CMK (cell line): ENCODE measurements around the gene PLEKHD1.

Experiments used
- DNase-seq: peaks from one replicate; pipeline ENCODE4 v3.0.0-alpha.2; 2010; ENCODE audit warnings: low read depth

PLEKHD1 gene

GRCh38 chr14:69547701-69548348 lies 63.3 kb downstream of the PLEKHD1 start:
- DNase-seq: no peak

GRCh38 chr14:69548566-69548965 lies 64.0 kb downstream of the PLEKHD1 start:
- DNase-seq: no peak

- no peak for DNase-seq
Measured at GRCh38 chr14:69551511-69551910, 67.0 kb downstream of the PLEKHD1 start.

- no peak for DNase-seq
Measured at GRCh38 chr14:69553252-69553651, 68.7 kb downstream of the PLEKHD1 start.

GRCh38 chr14:69554500-69554899 lies 70.0 kb downstream of the PLEKHD1 start:
- no peak for DNase-seq

- no peak for DNase-seq
Measured at GRCh38 chr14:69558774-69559173, 74.2 kb downstream of the PLEKHD1 start.

GRCh38 chr14:69559581-69560011 lies 75.1 kb downstream of the PLEKHD1 start:
- DNase-seq: no peak

- DNase-seq: no peak
Measured at GRCh38 chr14:69560826-69561225, 76.3 kb downstream of the PLEKHD1 start.

- DNase-seq: no peak
Measured at GRCh38 chr14:69561893-69562292, 77.4 kb downstream of the PLEKHD1 start.

GRCh38 chr14:69567563-69567962 lies 83.0 kb downstream of the PLEKHD1 start:
- no peak for DNase-seq

- no peak for DNase-seq
Measured at GRCh38 chr14:69569859-69570258, 85.3 kb downstream of the PLEKHD1 start.

GRCh38 chr14:69570836-69571330 lies 86.4 kb downstream of the PLEKHD1 start:
- no peak for DNase-seq

GRCh38 chr14:69571449-69572029 lies 87.0 kb downstream of the PLEKHD1 start:
- DNase-seq: no peak

GRCh38 chr14:69572030-69572840 lies 87.7 kb downstream of the PLEKHD1 start:
- DNase-seq: no peak

GRCh38 chr14:69572841-69573135 lies 88.3 kb downstream of the PLEKHD1 start:
- DNase-seq: no peak

GRCh38 chr14:69573205-69573830 lies 88.8 kb downstream of the PLEKHD1 start:
- no peak for DNase-seq

GRCh38 chr14:69573831-69574262 lies 89.3 kb downstream of the PLEKHD1 start:
- DNase-seq: no peak

GRCh38 chr14:69574263-69574953 lies 89.9 kb downstream of the PLEKHD1 start, which contains the start of gene CCDC177:
Gene CCDC177 (minus strand): TSS chr14:69574871. CDS start chr14:69573622, 1,249 bp downstream.
- DNase-seq: no peak

- DNase-seq: no peak
Measured at GRCh38 chr14:69574954-69575295, 90.4 kb downstream of the PLEKHD1 start.

GRCh38 chr14:69579476-69579875 lies 94.9 kb downstream of the PLEKHD1 start:
- DNase-seq: no peak

- peak; percentile 2 for DNase-seq
Measured at GRCh38 chr14:69580009-69580577, 95.6 kb downstream of the PLEKHD1 start.
